Natural killer cell treated with Interleukin-12 subunit alpha and Interleukin-12 subunit beta and Interleukin-15 and Interleukin-18, amount 100 ng/mL, for 72 hours (primary cell): ENCODE data around the gene PARP6. TPM values are rescaled to one million over a fixed set of nuclear protein-coding genes. Genes with fewer than 3 reads are reported as not detected.

Experiments used
- ATAC-seq, 2 donors: fragments of 150-1000 bp; cut with Tn5 transposase in 1 of 2; sonication (Bioruptor Pico), chemical (Tn5 transposase) in 1 of 2; 2 replicates each; pipeline ENCODE4 v1.10.0; 2021
- DNase-seq: peaks from one replicate; pipeline ENCODE4 v3.0.0; 2022; ENCODE audit warnings: low spot score
- H3K27ac Mint-ChIP-seq, 2 donors: 1 replicate in 1 of 2; 2 replicates in 1 of 2; pipeline ENCODE4 v1.8.0; 2022; ENCODE audit warnings: mixed read lengths in 2 of 2, mild to moderate bottlenecking in 1 of 2, moderate library complexity in 1 of 2
- H3K27me3 Mint-ChIP-seq, 2 donors: 1 replicate in 1 of 2; 2 replicates in 1 of 2; pipeline ENCODE4 v1.8.0; 2022; ENCODE audit warnings: mixed read lengths in 2 of 2
- H3K36me3 Mint-ChIP-seq: one replicate; pipeline ENCODE4 v1.8.0; 2022; ENCODE audit warnings: mixed read lengths
- H3K4me1 Mint-ChIP-seq, 2 donors: 1 replicate in 1 of 2; 2 replicates in 1 of 2; pipeline ENCODE4 v1.8.0; 2022; ENCODE audit warnings: low read depth in 2 of 2, mixed read lengths in 2 of 2, mild to moderate bottlenecking in 1 of 2
- H3K4me3 Mint-ChIP-seq: one replicate; pipeline ENCODE4 v1.8.0; 2022; ENCODE audit warnings: mixed read lengths
- H3K9me3 Mint-ChIP-seq: 2 replicates; pipeline ENCODE4 v1.8.0; 2022; ENCODE audit warnings: mixed read lengths
- total RNA-seq, 2 donors: library from RNA; stranded (reverse); gene quantifications; one replicate each; pipeline ENCODE4 v1.2.3, GENCODE V29; 2022

PARP6 gene
- total RNA-seq: 10 to 100 TPM; 48.5 to 80.9 TPM

GRCh38 chr15:72272213-72272996 is at the start of gene PARP6:
Gene PARP6, minus strand, starts transcription at chr15:72272554. Its CDS starts 5,077 bp downstream, at chr15:72267477.
- DNase-seq: peak; percentile 99
- Mint-ChIP-seq H3K27me3 (no peaks in the 10 kb centered on the region), H3K27ac (peak within 1 kb of the TSS; percentile 79 to 92), H3K9me3 (no peaks in the 10 kb centered on the region), H3K36me3 (peaks cover 12% of the 10 kb centered on the region), H3K4me1 (peaks cover 36 to 37% of the 10 kb centered on the region in 2 donors), H3K4me3 (peak within 1 kb of the TSS; percentile 89)
- peak; percentile 99 for ATAC-seq

DNA sequence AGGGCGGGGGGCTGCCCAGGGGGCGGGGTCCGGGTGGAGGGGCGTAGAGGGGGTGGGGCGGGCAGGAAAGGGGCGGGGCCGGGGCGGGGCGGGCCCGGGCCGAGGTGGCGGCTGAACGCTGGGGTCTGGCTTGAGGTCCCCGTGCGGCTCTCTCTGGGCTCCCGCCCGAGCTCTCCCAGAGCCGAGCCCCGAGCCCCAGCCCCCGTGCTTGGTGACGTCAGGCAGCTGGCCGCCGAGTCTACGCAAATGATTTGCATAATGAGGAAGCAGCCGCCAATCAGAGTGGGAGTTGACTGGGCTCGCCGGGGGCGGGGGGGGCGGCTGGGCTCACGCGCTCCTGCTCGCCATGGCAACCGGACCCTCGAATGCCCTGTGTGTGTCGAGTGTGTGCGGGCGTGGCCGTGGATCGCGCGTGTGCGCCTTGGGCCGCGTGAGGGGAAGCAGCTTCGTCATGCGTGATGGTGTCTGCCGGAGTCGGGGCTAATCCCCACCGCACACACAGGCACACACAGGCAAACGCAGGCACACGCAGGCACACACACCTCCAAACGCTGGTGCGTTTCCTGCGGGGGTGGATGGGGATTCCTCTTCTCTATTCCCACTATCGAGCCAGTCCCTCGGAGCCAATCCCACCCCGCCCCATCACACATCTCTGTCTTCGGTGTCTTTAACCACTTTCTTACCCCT is 47.8 kb upstream of the PARP6 start, which contains the start of gene CELF6:
TSS of gene CELF6 (minus strand) at position 173 of the 687 bp plus-strand sequence. CDS start 283 bp downstream, outside the sequence.
- Mint-ChIP-seq H3K4me3 (peak within 1 kb of the TSS; percentile 91), H3K4me1 (peaks cover 13 to 18% of the 10 kb centered on the region in 2 donors), H3K36me3 (peaks cover 10% of the 10 kb centered on the region), H3K27ac (peak within 1 kb of the TSS; percentile 50 to 54), H3K27me3 (no peaks in the 10 kb centered on the region), H3K9me3 (peaks cover 3% of the 10 kb centered on the region)
- ATAC-seq (peak; percentile 92), DNase-seq (peak; percentile 78)

DNA sequence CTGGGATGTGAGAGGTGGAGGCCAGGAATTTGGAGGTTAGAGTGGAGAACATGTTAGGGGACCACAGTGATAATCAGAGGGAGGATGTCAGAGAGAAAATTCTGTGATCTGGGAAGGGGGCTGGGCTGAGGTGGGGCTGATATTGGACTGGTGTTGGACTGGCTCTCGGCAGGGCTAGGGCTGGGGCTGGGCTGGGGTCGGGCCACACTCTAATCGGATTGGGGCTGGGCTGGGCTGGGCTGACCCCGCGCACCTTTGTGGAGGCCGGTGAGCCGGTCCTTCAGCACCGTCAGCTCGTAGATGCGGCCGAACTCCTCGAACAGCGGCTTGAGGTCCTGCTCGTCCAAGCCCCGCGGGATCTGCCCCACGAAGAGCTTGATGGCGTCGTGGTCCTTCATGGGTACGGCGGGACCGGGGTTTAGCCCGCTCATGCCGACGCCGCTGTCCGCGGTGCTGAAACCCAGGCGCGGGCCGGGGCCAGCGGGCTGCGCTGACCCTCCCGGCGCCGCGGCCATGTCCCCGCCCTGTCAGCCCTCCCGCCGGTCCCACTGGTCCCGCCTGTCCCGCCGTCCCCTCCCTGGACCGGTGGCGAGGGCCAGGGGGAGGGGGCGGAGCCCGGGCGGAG is 47.1 kb upstream of the PARP6 start:
- Mint-ChIP-seq H3K27me3 (no peaks in the 10 kb centered on the region), H3K4me3 (peak overlapping the region; percentile 70), H3K4me1 (peaks cover 13 to 18% of the 10 kb centered on the region in 2 donors), H3K9me3 (peaks cover 3% of the 10 kb centered on the region), H3K27ac (peak overlapping the region in 1 of 2 donors; percentile 50), H3K36me3 (peaks cover 7% of the 10 kb centered on the region)
- ATAC-seq (peak; percentile 77 to 82), DNase-seq (peak; percentile 77)

- H3K27me3 Mint-ChIP-seq: no peaks in the 10 kb centered on the region
- H3K27ac Mint-ChIP-seq: peak overlapping the region; percentile 6 to 50
- peak overlapping the region; percentile 70 for H3K4me3 Mint-ChIP-seq
- H3K4me1 Mint-ChIP-seq: peaks cover 13 to 18% of the 10 kb centered on the region in 2 donors
- H3K36me3 Mint-ChIP-seq: no peaks in the 10 kb centered on the region
- ATAC-seq (no peak), DNase-seq (no peak)
- H3K9me3 Mint-ChIP-seq: no peaks in the 10 kb centered on the region
These were observed 46.1 kb upstream of the PARP6 start for GRCh38 chr15:72318408-72318942.

- Mint-ChIP-seq H3K4me3 (no peak overlapping the region), H3K27me3 (no peaks in the 10 kb centered on the region), H3K9me3 (no peaks in the 10 kb centered on the region), H3K36me3 (no peaks in the 10 kb centered on the region), H3K4me1 (peaks cover 13 to 16% of the 10 kb centered on the region in 2 donors), H3K27ac (no peak overlapping the region)
- ATAC-seq (no peak), DNase-seq (no peak)
These were observed 43.5 kb upstream of the PARP6 start for GRCh38 chr15:72315706-72316370.

GRCh38 chr15:72313881-72314280 is 41.5 kb upstream of the PARP6 start:
- ATAC-seq (no peak), DNase-seq (no peak)
- H3K4me3 Mint-ChIP-seq: no peak overlapping the region
- H3K36me3 Mint-ChIP-seq: no peaks in the 10 kb centered on the region
- no peak overlapping the region for H3K27ac Mint-ChIP-seq
- no peaks in the 10 kb centered on the region for H3K27me3 Mint-ChIP-seq
- no peaks in the 10 kb centered on the region for H3K9me3 Mint-ChIP-seq
- peaks cover 5% of the 10 kb centered on the region in 2 donors for H3K4me1 Mint-ChIP-seq

- no peak overlapping the region for H3K27ac Mint-ChIP-seq
- no peak overlapping the region for H3K4me3 Mint-ChIP-seq
- peaks cover under 1 to 1% of the 10 kb centered on the region in 2 donors for H3K4me1 Mint-ChIP-seq
- H3K9me3 Mint-ChIP-seq: no peaks in the 10 kb centered on the region
- no peaks in the 10 kb centered on the region for H3K36me3 Mint-ChIP-seq
- H3K27me3 Mint-ChIP-seq: no peaks in the 10 kb centered on the region
- no peak for DNase-seq
- no peak for ATAC-seq
These were observed 41.1 kb upstream of the PARP6 start for GRCh38 chr15:72313448-72313840.

GRCh38 chr15:72312605-72313447 is 40.5 kb upstream of the PARP6 start:
- ATAC-seq (peak; percentile 79 to 86), DNase-seq (peak; percentile 70)
- Mint-ChIP-seq H3K4me3 (no peak overlapping the region), H3K27me3 (no peaks in the 10 kb centered on the region), H3K4me1 (no peaks in the 10 kb centered on the region), H3K9me3 (no peaks in the 10 kb centered on the region), H3K27ac (no peak overlapping the region), H3K36me3 (no peaks in the 10 kb centered on the region)

DNA sequence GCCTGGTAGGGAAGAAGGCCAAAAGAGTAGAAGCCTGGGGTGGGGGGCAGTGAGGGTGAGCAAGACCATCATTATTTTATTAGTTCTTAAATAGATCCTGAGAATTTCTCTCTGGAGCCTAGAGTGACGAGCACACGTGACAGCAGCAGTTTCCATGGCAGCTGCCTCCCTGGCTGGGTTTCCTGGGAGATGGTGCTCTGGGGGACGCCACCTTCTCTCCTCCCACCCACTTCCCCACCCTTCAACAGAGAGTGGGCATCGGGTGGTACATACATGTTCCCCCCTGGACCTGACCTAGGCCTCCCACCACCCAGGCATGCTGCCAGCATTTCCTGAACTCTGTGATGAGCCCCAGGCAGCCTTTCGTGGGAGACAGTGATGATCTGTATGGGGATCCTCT is 34.7 kb upstream of the PARP6 start:
- H3K4me3 Mint-ChIP-seq: no peak overlapping the region
- H3K4me1 Mint-ChIP-seq: peaks cover 14 to 15% of the 10 kb centered on the region in 2 donors
- no peaks in the 10 kb centered on the region for H3K9me3 Mint-ChIP-seq
- no peak overlapping the region for H3K27ac Mint-ChIP-seq
- H3K27me3 Mint-ChIP-seq: no peaks in the 10 kb centered on the region
- no peaks in the 10 kb centered on the region for H3K36me3 Mint-ChIP-seq
- ATAC-seq (no peak), DNase-seq (no peak)

GRCh38 chr15:72306211-72306785 is 33.9 kb upstream of the PARP6 start:
- Mint-ChIP-seq H3K36me3 (no peaks in the 10 kb centered on the region), H3K9me3 (no peaks in the 10 kb centered on the region), H3K27me3 (no peaks in the 10 kb centered on the region), H3K4me1 (peaks cover 14 to 15% of the 10 kb centered on the region in 2 donors), H3K4me3 (no peak overlapping the region), H3K27ac (peak overlapping the region in 1 of 2 donors; percentile 14)
- ATAC-seq (peak; percentile 66 to 85), DNase-seq (peak; percentile 80)

DNA sequence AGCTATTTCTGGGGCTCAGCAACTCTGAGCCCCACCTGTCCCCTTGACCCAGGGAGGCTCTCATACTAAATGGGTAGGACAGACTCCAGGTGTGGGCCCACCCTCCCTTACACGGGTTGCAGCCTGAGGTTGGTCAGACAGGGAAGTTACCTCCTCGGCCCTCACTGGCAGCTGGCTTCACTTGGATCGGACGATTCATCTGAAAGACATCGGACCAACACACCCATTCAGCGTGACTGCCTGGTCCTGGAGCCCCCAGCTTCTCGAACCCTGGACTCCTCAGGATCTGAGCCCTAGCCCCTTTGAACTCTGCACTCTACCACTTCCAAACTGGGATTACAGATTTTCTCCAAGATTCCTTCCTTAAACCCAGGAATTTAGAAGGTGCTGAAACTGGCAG is 32.2 kb upstream of the PARP6 start:
- H3K9me3 Mint-ChIP-seq: no peaks in the 10 kb centered on the region

GRCh38 chr15:72302955-72303354 is 30.6 kb upstream of the PARP6 start:
- no peaks in the 10 kb centered on the region for H3K36me3 Mint-ChIP-seq
- ATAC-seq (no peak), DNase-seq (no peak)
- no peak overlapping the region for H3K27ac Mint-ChIP-seq
- no peaks in the 10 kb centered on the region for H3K27me3 Mint-ChIP-seq
- peaks cover 14 to 15% of the 10 kb centered on the region in 2 donors for H3K4me1 Mint-ChIP-seq
- H3K4me3 Mint-ChIP-seq: no peak overlapping the region
- H3K9me3 Mint-ChIP-seq: no peaks in the 10 kb centered on the region

More for the DNA sequence above, 32.2 kb upstream of the PARP6 start:
- no peak for DNase-seq
- Mint-ChIP-seq H3K4me3 (no peak overlapping the region), H3K27ac (no peak overlapping the region), H3K27me3 (no peaks in the 10 kb centered on the region), H3K4me1 (peaks cover 14 to 15% of the 10 kb centered on the region in 2 donors), H3K36me3 (no peaks in the 10 kb centered on the region)
- ATAC-seq: no peak
